ENCODE data around the gene PTMS.

Gene PTMS

DNA sequence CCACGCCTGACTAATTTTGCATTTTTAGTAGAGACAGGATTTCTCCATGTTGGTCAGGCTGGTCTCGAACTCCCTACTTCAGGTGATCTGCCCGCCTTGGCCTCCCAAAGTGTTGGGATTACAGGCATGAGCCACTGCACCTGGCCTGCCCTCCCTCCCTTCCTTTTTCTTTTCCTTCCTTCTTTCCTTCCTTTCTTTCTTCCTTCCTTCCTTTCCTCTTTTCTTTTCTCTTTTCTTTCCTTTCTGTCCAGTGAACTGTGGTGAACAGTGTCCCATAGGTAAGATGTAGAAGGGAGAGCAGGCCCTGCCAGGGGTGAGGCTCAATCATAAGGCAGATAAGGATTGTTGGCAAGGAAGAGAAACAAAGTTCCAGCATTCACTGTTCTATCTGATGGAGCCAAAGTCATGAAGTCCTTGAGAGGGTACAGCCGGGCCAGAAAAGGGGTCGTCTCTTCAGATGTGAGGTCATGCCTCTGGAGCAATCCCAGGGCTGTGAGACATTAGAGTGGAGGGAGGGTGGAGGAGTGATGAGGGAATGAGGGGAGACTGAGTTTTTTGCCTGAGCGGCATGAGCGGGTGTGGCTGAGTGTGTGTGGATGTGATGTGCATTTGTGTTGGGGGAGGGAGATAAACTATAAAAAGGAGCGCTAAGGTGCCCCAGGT lies 9.0 kb upstream of the PTMS start:
- Histone ChIP-seq H3K36me3 (ENCODE audit: control insufficient read depth, insufficient read depth, low read length) (no peaks in the 10 kb centered on the region), H3K9ac (no peak overlapping the region), H3K9me3 (ENCODE audit: control insufficient read depth, low read length) (no peaks in the 10 kb centered on the region), H3K27ac (peak overlapping the region; percentile 66), H2AFZ (peak overlapping the region; percentile 63), H3K27me3 (ENCODE audit: control insufficient read depth, insufficient read depth, low read length) (no peaks in the 10 kb centered on the region), H3K4me1 (peaks cover 11% of the 10 kb centered on the region), H3K79me2 (no peaks in the 10 kb centered on the region), H3K4me3 (ENCODE audit: low read depth, low read length) (no peak overlapping the region), H3K4me2 (ENCODE audit: low read length) (no peak overlapping the region)
- TF ChIP-seq, protein P1, sequence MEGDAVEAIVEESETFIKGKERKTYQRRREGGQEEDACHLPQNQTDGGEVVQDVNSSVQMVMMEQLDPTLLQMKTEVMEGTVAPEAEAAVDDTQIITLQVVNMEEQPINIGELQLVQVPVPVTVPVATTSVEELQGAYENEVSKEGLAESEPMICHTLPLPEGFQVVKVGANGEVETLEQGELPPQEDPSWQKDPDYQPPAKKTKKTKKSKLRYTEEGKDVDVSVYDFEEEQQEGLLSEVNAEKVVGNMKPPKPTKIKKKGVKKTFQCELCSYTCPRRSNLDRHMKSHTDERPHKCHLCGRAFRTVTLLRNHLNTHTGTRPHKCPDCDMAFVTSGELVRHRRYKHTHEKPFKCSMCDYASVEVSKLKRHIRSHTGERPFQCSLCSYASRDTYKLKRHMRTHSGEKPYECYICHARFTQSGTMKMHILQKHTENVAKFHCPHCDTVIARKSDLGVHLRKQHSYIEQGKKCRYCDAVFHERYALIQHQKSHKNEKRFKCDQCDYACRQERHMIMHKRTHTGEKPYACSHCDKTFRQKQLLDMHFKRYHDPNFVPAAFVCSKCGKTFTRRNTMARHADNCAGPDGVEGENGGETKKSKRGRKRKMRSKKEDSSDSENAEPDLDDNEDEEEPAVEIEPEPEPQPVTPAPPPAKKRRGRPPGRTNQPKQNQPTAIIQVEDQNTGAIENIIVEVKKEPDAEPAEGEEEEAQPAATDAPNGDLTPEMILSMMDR (IDR thresholded peaks at IDR 0.05): no peak

DNA sequence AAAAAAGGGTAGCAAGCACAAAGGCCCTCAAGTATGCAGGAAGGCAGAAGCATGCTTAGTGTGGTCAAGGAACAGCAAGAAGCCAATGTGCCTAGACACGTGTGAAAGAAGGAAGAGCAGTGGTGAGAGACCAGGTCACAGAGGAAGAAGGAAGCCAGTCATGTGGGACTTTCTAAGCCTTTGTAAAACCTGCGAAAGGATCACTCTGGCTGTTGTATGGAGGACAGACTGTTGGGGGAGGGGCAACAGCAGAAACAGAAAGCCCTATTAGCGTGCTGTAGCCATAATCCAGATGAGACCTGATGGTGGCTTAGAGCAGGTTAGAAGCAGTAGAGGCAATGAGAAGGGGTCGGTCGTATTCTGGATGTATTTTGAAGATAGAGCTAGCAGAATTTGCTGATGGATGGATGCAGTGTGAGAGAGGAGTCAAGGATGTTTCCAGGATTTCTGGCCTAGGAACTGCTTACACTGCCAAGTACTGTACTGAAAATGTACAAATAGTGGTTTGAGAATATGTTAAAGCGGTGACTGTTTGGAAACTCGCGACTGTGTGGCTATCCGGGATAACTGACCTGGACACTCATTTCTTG lies 7.6 kb upstream of the PTMS start:
- no peak overlapping the region for H3K9ac ChIP-seq
- H3K4me3 ChIP-seq (ENCODE audit: low read depth, low read length): no peak overlapping the region
- H3K4me1 ChIP-seq: peaks cover 12% of the 10 kb centered on the region
- H3K79me2 ChIP-seq: no peaks in the 10 kb centered on the region
- no peak overlapping the region for H3K27ac ChIP-seq
- no peak overlapping the region for H2AFZ ChIP-seq
- H3K36me3 ChIP-seq (ENCODE audit: control insufficient read depth, insufficient read depth, low read length): no peaks in the 10 kb centered on the region
- H3K4me2 ChIP-seq (ENCODE audit: low read length): no peak overlapping the region
- no peaks in the 10 kb centered on the region for H3K27me3 ChIP-seq (ENCODE audit: control insufficient read depth, insufficient read depth, low read length)
- TF ChIP-seq, protein P1 (IDR thresholded peaks at IDR 0.05): no peak
- H3K9me3 ChIP-seq (ENCODE audit: control insufficient read depth, low read length): no peaks in the 10 kb centered on the region

DNA sequence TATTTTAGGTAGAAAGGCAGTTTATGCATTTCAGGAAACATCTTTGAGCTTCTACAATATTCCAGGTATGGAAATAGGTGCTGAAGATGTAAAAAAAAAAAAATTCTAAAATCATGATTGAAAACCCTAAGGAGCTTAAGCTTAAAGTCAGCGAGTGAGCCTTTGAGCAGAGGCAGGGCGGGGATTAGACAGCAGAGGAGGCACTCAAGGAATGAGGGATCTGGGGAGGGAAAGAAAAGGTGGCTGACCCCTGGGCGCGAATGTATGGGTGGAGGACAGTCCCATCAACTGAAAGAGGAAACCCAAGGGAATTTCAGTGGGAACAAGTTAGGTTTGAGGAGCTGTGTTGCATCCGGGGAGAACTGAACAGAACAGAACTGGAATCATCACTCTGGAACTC lies 6.4 kb upstream of the PTMS start:
- H2AFZ ChIP-seq: no peak overlapping the region
- H3K36me3 ChIP-seq (ENCODE audit: control insufficient read depth, insufficient read depth, low read length): no peaks in the 10 kb centered on the region
- no peaks in the 10 kb centered on the region for H3K27me3 ChIP-seq (ENCODE audit: control insufficient read depth, insufficient read depth, low read length)
- H3K4me2 ChIP-seq (ENCODE audit: low read length): no peak overlapping the region
- H3K9ac ChIP-seq: no peak overlapping the region
- H3K4me1 ChIP-seq: peaks cover 15% of the 10 kb centered on the region
- no peak overlapping the region for H3K27ac ChIP-seq
- TF ChIP-seq, protein P1 (IDR thresholded peaks at IDR 0.05): no peak
- no peak overlapping the region for H3K4me3 ChIP-seq (ENCODE audit: low read depth, low read length)
- H3K79me2 ChIP-seq: no peaks in the 10 kb centered on the region
- no peaks in the 10 kb centered on the region for H3K9me3 ChIP-seq (ENCODE audit: control insufficient read depth, low read length)

DNA sequence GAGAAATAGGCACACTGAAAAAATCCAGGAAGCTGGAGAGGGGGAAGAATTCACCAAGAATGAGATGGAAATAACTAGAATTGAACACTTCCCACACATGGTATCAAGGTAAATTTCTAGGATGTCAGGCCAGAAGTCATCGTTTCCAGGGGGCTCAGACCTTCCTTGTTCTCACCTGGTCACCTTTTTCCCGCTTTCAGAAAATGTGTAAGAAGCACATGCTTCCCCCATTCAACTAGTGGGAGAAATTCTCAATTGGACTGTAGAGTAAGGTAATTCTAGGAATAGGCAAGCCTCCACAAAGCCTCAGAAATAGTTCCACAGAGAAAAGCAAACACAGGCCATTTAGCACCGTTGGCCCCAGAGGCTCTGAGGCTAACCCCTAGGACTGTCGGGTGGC lies 2.8 kb upstream of the PTMS start:
- no peaks in the 10 kb centered on the region for H3K9me3 ChIP-seq (ENCODE audit: control insufficient read depth, low read length)
- TF ChIP-seq, protein P1 (IDR thresholded peaks at IDR 0.05): no peak

More for the DNA sequence above, 2.8 kb upstream of the PTMS start:
- Histone ChIP-seq H3K36me3 (ENCODE audit: control insufficient read depth, insufficient read depth, low read length) (no peaks in the 10 kb centered on the region), H3K9ac (no peak overlapping the region), H3K4me1 (peaks cover 23% of the 10 kb centered on the region), H3K27me3 (ENCODE audit: control insufficient read depth, insufficient read depth, low read length) (no peaks in the 10 kb centered on the region), H3K79me2 (peaks cover 5% of the 10 kb centered on the region), H3K27ac (peak overlapping the region; percentile 97), H3K4me2 (ENCODE audit: low read length) (peak overlapping the region; percentile 52), H2AFZ (peak overlapping the region; percentile 80), H3K4me3 (ENCODE audit: low read depth, low read length) (peak overlapping the region; percentile 39)

Measured in parathyroid adenoma (tissue), 2 donors.